ENCODE data around the gene EWSR1.

- TF ChIP-seq EZH2 (IDR thresholded peaks at IDR 0.05; ENCODE audit: insufficient read depth, poor library complexity, severe bottlenecking) (no peak), EZH2phosphoT487 (IDR thresholded peaks at IDR 0.05; ENCODE audit: insufficient read depth, low read depth) (no peak)
Measured at GRCh38 chr22:29255064-29255621, 12.9 kb upstream of the EWSR1 start.

Measured in GM23248 (cell line).